Ishikawa (cell line): ENCODE measurements around the gene STIMATE.

Source experiments
- CEBPB ChIP-seq: IDR thresholded peaks from 2 replicates; pipeline ENCODE4 v1.6.1; 2012
- CREB1 ChIP-seq: IDR thresholded peaks from 2 replicates; pipeline ENCODE4 v1.6.1; 2012; ENCODE audit warnings: low read depth
- EGR1 ChIP-seq: IDR thresholded peaks from 2 replicates; pipeline ENCODE4 v1.6.1; 2012
- EP300 ChIP-seq: IDR thresholded peaks from 2 replicates; pipeline ENCODE4 v1.6.1; 2012; ENCODE audit warnings: borderline replicate concordance
- FOXM1 ChIP-seq: IDR thresholded peaks from 2 replicates; pipeline ENCODE4 v1.6.1; 2012; ENCODE audit warnings: low read depth, borderline replicate concordance
- NFIC ChIP-seq: IDR thresholded peaks from 2 replicates; pipeline ENCODE4 v1.6.1; 2012
- RAD21 ChIP-seq: IDR thresholded peaks from 2 replicates; pipeline ENCODE4 v1.6.1; 2012; ENCODE audit warnings: low read depth
- REST ChIP-seq: IDR thresholded peaks from 2 replicates; pipeline ENCODE4 v1.6.1; 2012; ENCODE audit warnings: low read depth, mild to moderate bottlenecking
- TAF1 ChIP-seq: IDR thresholded peaks from 2 replicates; pipeline ENCODE4 v1.6.1; 2012; ENCODE audit warnings: low read depth, mild to moderate bottlenecking
- TCF12 ChIP-seq: IDR thresholded peaks from 2 replicates; pipeline ENCODE4 v1.6.1; 2012; ENCODE audit warnings: low read depth
- TEAD4 ChIP-seq: IDR thresholded peaks from 2 replicates; pipeline ENCODE4 v1.6.1; 2012
- YY1 ChIP-seq: IDR thresholded peaks from 2 replicates; pipeline ENCODE4 v1.6.1; 2012; ENCODE audit warnings: low read depth
- ZBTB7A ChIP-seq: IDR thresholded peaks from 2 replicates; pipeline ENCODE4 v1.6.1; 2012; ENCODE audit warnings: low read depth
- TF ChIP-seq, protein P1 (sequence below): IDR thresholded peaks from 2 replicates; pipeline ENCODE4 v1.6.1; 2012
- TF ChIP-seq, protein P2 (sequence below): IDR thresholded peaks from 2 replicates; pipeline ENCODE4 v1.6.1; 2012

Gene STIMATE

GRCh38 chr3:52860424-52860768 is 37.0 kb downstream of the STIMATE start:
- TF ChIP-seq REST, result no peak
- TF ChIP-seq EP300, result no peak
- TF ChIP-seq TCF12, result no peak
- TF ChIP-seq FOXM1, result no peak
- no peak for TF ChIP-seq ZBTB7A
- TF ChIP-seq, protein P1, sequence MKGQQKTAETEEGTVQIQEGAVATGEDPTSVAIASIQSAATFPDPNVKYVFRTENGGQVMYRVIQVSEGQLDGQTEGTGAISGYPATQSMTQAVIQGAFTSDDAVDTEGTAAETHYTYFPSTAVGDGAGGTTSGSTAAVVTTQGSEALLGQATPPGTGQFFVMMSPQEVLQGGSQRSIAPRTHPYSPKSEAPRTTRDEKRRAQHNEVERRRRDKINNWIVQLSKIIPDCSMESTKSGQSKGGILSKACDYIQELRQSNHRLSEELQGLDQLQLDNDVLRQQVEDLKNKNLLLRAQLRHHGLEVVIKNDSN, result no peak

DNA sequence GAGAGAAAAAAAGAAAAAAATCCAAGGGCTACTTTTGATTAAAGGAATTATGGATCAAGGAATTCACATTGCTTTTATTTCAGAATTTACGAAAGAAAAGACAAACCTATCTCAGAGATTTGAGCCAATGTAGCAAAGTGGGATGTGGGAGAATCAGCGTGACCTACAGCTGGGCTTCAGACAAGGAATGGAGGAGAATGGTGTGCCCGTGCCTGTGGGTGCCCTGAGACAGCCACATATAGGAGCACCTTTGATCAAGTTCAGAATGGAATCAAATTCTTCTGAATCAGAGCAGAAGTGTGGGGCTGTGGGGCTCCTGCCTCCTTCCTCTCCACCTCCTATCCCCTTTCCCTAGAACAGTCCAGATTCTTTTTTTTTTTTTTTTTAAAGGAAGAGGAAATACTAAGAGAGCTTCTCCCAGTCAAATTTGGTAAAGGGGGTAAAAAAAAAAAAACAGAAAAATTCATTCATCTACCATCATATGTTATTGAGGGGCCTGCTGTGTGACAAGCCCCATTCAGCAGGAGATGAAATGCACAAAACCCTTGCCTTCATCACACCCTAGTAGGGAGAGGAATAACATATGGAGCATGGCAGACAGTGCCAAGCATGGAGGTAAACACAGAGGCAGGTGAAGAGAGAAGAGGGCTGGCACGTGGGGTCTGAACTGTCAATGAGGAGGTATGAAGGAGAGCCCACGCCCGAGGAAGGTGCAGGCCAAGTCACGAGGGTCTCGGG is 37.5 kb downstream of the STIMATE start:
- TF ChIP-seq TAF1 (no peak), TEAD4 (no peak), CEBPB (no peak), RAD21 (no peak), TCF12 (no peak), REST (no peak), EGR1 (no peak), CREB1 (no peak), YY1 (no peak), ZBTB7A (no peak), FOXM1 (no peak), NFIC (no peak), EP300 (no peak)
- TF ChIP-seq, protein P2, sequence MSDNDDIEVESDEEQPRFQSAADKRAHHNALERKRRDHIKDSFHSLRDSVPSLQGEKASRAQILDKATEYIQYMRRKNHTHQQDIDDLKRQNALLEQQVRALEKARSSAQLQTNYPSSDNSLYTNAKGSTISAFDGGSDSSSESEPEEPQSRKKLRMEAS, result no peak
- TF ChIP-seq, protein P1, result no peak

- no peak for TF ChIP-seq REST
- TF ChIP-seq CREB1, result no peak
- TF ChIP-seq TCF12, result no peak
- TF ChIP-seq RAD21, result no peak
- no peak for TF ChIP-seq ZBTB7A
- no peak for TF ChIP-seq YY1
- TF ChIP-seq EP300, result no peak
- no peak for TF ChIP-seq CEBPB
- no peak for TF ChIP-seq NFIC
- TF ChIP-seq, protein P2, result no peak
- TF ChIP-seq TAF1, result no peak
- no peak for TF ChIP-seq FOXM1
- TF ChIP-seq TEAD4, result no peak
- TF ChIP-seq EGR1, result no peak
- TF ChIP-seq, protein P1, result no peak
These were observed 39.5 kb downstream of the STIMATE start for GRCh38 chr3:52857864-52858263.

GRCh38 chr3:52857133-52857532 is 40.2 kb downstream of the STIMATE start:
- TF ChIP-seq, protein P1, result no peak
- TF ChIP-seq EP300, result no peak
- no peak for TF ChIP-seq CREB1
- TF ChIP-seq YY1, result no peak
- TF ChIP-seq FOXM1, result no peak
- TF ChIP-seq TEAD4, result no peak
- TF ChIP-seq RAD21, result no peak
- TF ChIP-seq NFIC, result no peak
- no peak for TF ChIP-seq TAF1
- TF ChIP-seq, protein P2, result no peak
- TF ChIP-seq TCF12, result no peak
- no peak for TF ChIP-seq EGR1
- TF ChIP-seq ZBTB7A, result no peak
